Body of pancreas (tissue), 4 donors: ENCODE data around the gene NTSR2.

Experiments
- CTCF ChIP-seq, 7 experiments: fragments of 450-650 bp in 4 of 7; fragments of 200-600 bp in 3 of 7; sonication (generic) in 3 of 7; IDR thresholded peaks; one replicate each; pipeline ENCODE4 v1.5.1; 2016 to 2019; ENCODE audit warnings: antibody characterized with exemption in 7 of 7
- POLR2A ChIP-seq, 3 donors: fragments of 450-650 bp; IDR thresholded peaks; one replicate each; pipeline ENCODE4 v1.6.1; 2016; ENCODE audit warnings: antibody characterized with exemption in 3 of 3, mild to moderate bottlenecking in 2 of 3

- TF ChIP-seq POLR2A (IDR thresholded peaks at IDR 0.05) = no peak
- TF ChIP-seq CTCF (IDR thresholded peaks at IDR 0.05) = no peak
These were observed 34.9 kb downstream of the NTSR2 start for GRCh38 chr2:11635141-11635540.
